GM18517 (cell line): ENCODE data around the gene HNRNPDL.
"Not testable (repeated sequence)": the region's sequence is repeated elsewhere in the genome, so short reads cannot be mapped to it uniquely, and the experiment has no call there.

Experiments
- ATAC-seq: cut with Tn5 transposase; IDR thresholded peaks from one replicate; pipeline ENCODE4 v1.9.1; 2021; ENCODE audit warnings: mild to moderate bottlenecking, moderate library complexity; ENCODE audit not compliant: unreplicated experiment

HNRNPDL gene

GRCh38 chr4:82433791-82434190, 3.5 kb upstream of the HNRNPDL start:
- ATAC-seq, result no peak

GRCh38 chr4:82432596-82432995, 2.3 kb upstream of the HNRNPDL start:
- ATAC-seq, result no peak

- ATAC-seq, result no peak
Observed at GRCh38 chr4:82431831-82432230, 1.6 kb upstream of the HNRNPDL start.

GRCh38 chr4:82430964-82431745, 893 bp upstream of the HNRNPDL start:
- ATAC-seq, result peak; percentile 0

- peak; percentile 9 for ATAC-seq
Observed at GRCh38 chr4:82429728-82430192, 502 bp downstream of the HNRNPDL start.

- peak; percentile 45 for ATAC-seq
Observed at GRCh38 chr4:82428969-82429727, 1.1 kb downstream of the HNRNPDL start.

GRCh38 chr4:82428526-82428968, 1.7 kb downstream of the HNRNPDL start:
- no peak for ATAC-seq

- ATAC-seq, result no peak
Observed at GRCh38 chr4:82425478-82425877, 4.8 kb downstream of the HNRNPDL start.

- ATAC-seq, result no peak
Observed at GRCh38 chr4:82423245-82424054, 6.8 kb downstream of the HNRNPDL start.

GRCh38 chr4:82422616-82423015, 7.6 kb downstream of the HNRNPDL start:
- no peak for ATAC-seq

GRCh38 chr4:82421796-82422560, 8.3 kb downstream of the HNRNPDL start:
- ATAC-seq, result no peak

- ATAC-seq, result no peak
Observed at GRCh38 chr4:82419451-82419850, 10.8 kb downstream of the HNRNPDL start.

GRCh38 chr4:82415922-82416365, 14.3 kb downstream of the HNRNPDL start:
- ATAC-seq, result no peak

GRCh38 chr4:82415061-82415460, 15.2 kb downstream of the HNRNPDL start:
- not testable (repeated sequence) for ATAC-seq

- ATAC-seq, result no peak
Observed at GRCh38 chr4:82403725-82404124, 26.5 kb downstream of the HNRNPDL start.

- no peak for ATAC-seq
Observed at GRCh38 chr4:82402196-82402775, 28.0 kb downstream of the HNRNPDL start.

GRCh38 chr4:82401600-82401999, 28.7 kb downstream of the HNRNPDL start:
- ATAC-seq, result no peak

GRCh38 chr4:82398263-82398662, 32.0 kb downstream of the HNRNPDL start:
- ATAC-seq, result no peak

- no peak for ATAC-seq
Observed at GRCh38 chr4:82397527-82397926, 32.7 kb downstream of the HNRNPDL start.

GRCh38 chr4:82394896-82395295, 35.4 kb downstream of the HNRNPDL start:
- no peak for ATAC-seq
